ENCODE measurements around the gene EYA4.

Gene EYA4

GRCh38 chr6:133203344-133203697 lies 37.8 kb upstream of the EYA4 start:
- no peak overlapping the region for H3K4me3 ChIP-seq (ENCODE audit: low read depth, low read length)
- DNase-seq (ENCODE audit: low read depth), result no peak
- no peak for TF ChIP-seq MYC (IDR thresholded peaks at IDR 0.05; ENCODE audit: low read depth, low read length)
- TF ChIP-seq POLR2A (IDR thresholded peaks at IDR 0.05; ENCODE audit: extremely low read depth, insufficient read length), result no peak
- no peak for TF ChIP-seq MAX (IDR thresholded peaks at IDR 0.05; ENCODE audit: low read depth, low read length)
- TF ChIP-seq CTCF (IDR thresholded peaks at IDR 0.05; ENCODE audit: low read depth, low read length), result no peak

- no peak overlapping the region for H3K4me3 ChIP-seq (ENCODE audit: low read depth, low read length)
- TF ChIP-seq POLR2A (IDR thresholded peaks at IDR 0.05; ENCODE audit: extremely low read depth, insufficient read length) (no peak), CTCF (IDR thresholded peaks at IDR 0.05; ENCODE audit: low read depth, low read length) (no peak), MYC (IDR thresholded peaks at IDR 0.05; ENCODE audit: low read depth, low read length) (no peak), MAX (IDR thresholded peaks at IDR 0.05; ENCODE audit: low read depth, low read length) (no peak)
- no peak for DNase-seq (ENCODE audit: low read depth)
Measured at GRCh38 chr6:133205304-133205703, 35.9 kb upstream of the EYA4 start.

- no peak for TF ChIP-seq POLR2A (IDR thresholded peaks at IDR 0.05; ENCODE audit: extremely low read depth, insufficient read length)
- TF ChIP-seq MYC (IDR thresholded peaks at IDR 0.05; ENCODE audit: low read depth, low read length), result no peak
- no peak for TF ChIP-seq CTCF (IDR thresholded peaks at IDR 0.05; ENCODE audit: low read depth, low read length)
- TF ChIP-seq MAX (IDR thresholded peaks at IDR 0.05; ENCODE audit: low read depth, low read length), result no peak
- H3K4me3 ChIP-seq (ENCODE audit: low read depth, low read length), result no peak overlapping the region
- no peak for DNase-seq (ENCODE audit: low read depth)
Measured at GRCh38 chr6:133206942-133207341, 34.2 kb upstream of the EYA4 start.

GRCh38 chr6:133207754-133208153 lies 33.4 kb upstream of the EYA4 start:
- H3K4me3 ChIP-seq (ENCODE audit: low read depth, low read length), result no peak overlapping the region
- no peak for DNase-seq (ENCODE audit: low read depth)
- TF ChIP-seq POLR2A (IDR thresholded peaks at IDR 0.05; ENCODE audit: extremely low read depth, insufficient read length), result no peak
- no peak for TF ChIP-seq MAX (IDR thresholded peaks at IDR 0.05; ENCODE audit: low read depth, low read length)
- no peak for TF ChIP-seq CTCF (IDR thresholded peaks at IDR 0.05; ENCODE audit: low read depth, low read length)
- TF ChIP-seq MYC (IDR thresholded peaks at IDR 0.05; ENCODE audit: low read depth, low read length), result no peak

- DNase-seq (ENCODE audit: low read depth), result no peak
- no peak for TF ChIP-seq MYC (IDR thresholded peaks at IDR 0.05; ENCODE audit: low read depth, low read length)
Measured at GRCh38 chr6:133208183-133208755, 32.9 kb upstream of the EYA4 start.

GRCh38 chr6:133214267-133214666 lies 26.9 kb upstream of the EYA4 start:
- no peak for DNase-seq (ENCODE audit: low read depth)
- no peak for TF ChIP-seq POLR2A (IDR thresholded peaks at IDR 0.05; ENCODE audit: extremely low read depth, insufficient read length)
- TF ChIP-seq CTCF (IDR thresholded peaks at IDR 0.05; ENCODE audit: low read depth, low read length), result no peak
- no peak for TF ChIP-seq MAX (IDR thresholded peaks at IDR 0.05; ENCODE audit: low read depth, low read length)
- no peak for TF ChIP-seq MYC (IDR thresholded peaks at IDR 0.05; ENCODE audit: low read depth, low read length)

More at GRCh38 chr6:133208183-133208755, 32.9 kb upstream of the EYA4 start:
- H3K4me3 ChIP-seq (ENCODE audit: low read depth, low read length), result no peak overlapping the region

More at GRCh38 chr6:133214267-133214666, 26.9 kb upstream of the EYA4 start:
- H3K4me3 ChIP-seq (ENCODE audit: low read depth, low read length), result no peak overlapping the region
